Osteocyte (in vitro differentiated cells): Measurements from ENCODE around the gene CLEC2D. TPM values are rescaled to one million over a fixed set of nuclear protein-coding genes. Genes with fewer than 3 reads are reported as not detected.
A peak's percentile ranks its signal among the peaks of the same experiment; 100 is the strongest.
"Not testable (repeated sequence)": the region's sequence is repeated elsewhere in the genome, so short reads cannot be mapped to it uniquely, and the experiment has no call there.

ENCODE experiments used
- DNase-seq: peaks from one replicate; pipeline ENCODE4 v3.0.0; 2021; ENCODE audit warnings: mixed read lengths; ENCODE audit not compliant: unreplicated experiment; ENCODE audit errors: extremely low spot score
- H3K27ac Mint-ChIP-seq: one replicate; pipeline ENCODE4 v1.8.0; 2021; ENCODE audit warnings: mild to moderate bottlenecking, mixed read lengths; ENCODE audit not compliant: unreplicated experiment
- H3K27me3 Mint-ChIP-seq: one replicate; pipeline ENCODE4 v1.8.0; 2021; ENCODE audit warnings: mixed read lengths; ENCODE audit not compliant: unreplicated experiment
- H3K36me3 Mint-ChIP-seq: one replicate; pipeline ENCODE4 v1.8.0; 2021; ENCODE audit warnings: mixed read lengths; ENCODE audit not compliant: unreplicated experiment
- H3K4me1 Mint-ChIP-seq: one replicate; pipeline ENCODE4 v1.8.0; 2021; ENCODE audit warnings: mixed read lengths; ENCODE audit not compliant: unreplicated experiment
- H3K4me3 Mint-ChIP-seq: one replicate; pipeline ENCODE4 v1.8.0; 2021; ENCODE audit warnings: mild to moderate bottlenecking, moderate library complexity, mixed read lengths; ENCODE audit not compliant: unreplicated experiment
- H3K9me3 Mint-ChIP-seq: one replicate; pipeline ENCODE4 v1.8.0; 2021; ENCODE audit warnings: mixed read lengths; ENCODE audit not compliant: unreplicated experiment
- total RNA-seq: library from RNA; stranded (reverse); gene quantifications from 2 replicates; pipeline ENCODE4 v1.2.1, GENCODE V29; 2021
- TF ChIP-seq, protein P1 (sequence below): fragments of 200-600 bp; sonication (generic); IDR thresholded peaks from 2 replicates; pipeline ENCODE4 v1.5.0; 2021; ENCODE audit warnings: antibody characterized with exemption, mild to moderate bottlenecking, moderate library complexity

CLEC2D gene
- total RNA-seq, 1 donor from 2014 or later = 7.4 TPM

- H3K4me3 Mint-ChIP-seq = no peak overlapping the region
These were observed 540 bp upstream of the CLEC2D start for GRCh38 chr12:9669019-9669326.

GRCh38 chr12:9672340-9672739, 2.8 kb downstream of the CLEC2D start:
- not testable (repeated sequence) for H3K27me3 Mint-ChIP-seq, H3K27ac Mint-ChIP-seq, H3K4me3 Mint-ChIP-seq, DNase-seq, H3K9me3 Mint-ChIP-seq
- Mint-ChIP-seq H3K36me3 (peaks cover 15% of the 10 kb centered on the region), H3K4me1 (peaks cover 33% of the 10 kb centered on the region)

More at GRCh38 chr12:9669019-9669326, 540 bp upstream of the CLEC2D start:
- H3K36me3 Mint-ChIP-seq = peaks cover 11% of the 10 kb centered on the region
- DNase-seq = no peak
- no peak overlapping the region for H3K27ac Mint-ChIP-seq
- peaks cover 30% of the 10 kb centered on the region for H3K4me1 Mint-ChIP-seq
- TF ChIP-seq, protein P1, sequence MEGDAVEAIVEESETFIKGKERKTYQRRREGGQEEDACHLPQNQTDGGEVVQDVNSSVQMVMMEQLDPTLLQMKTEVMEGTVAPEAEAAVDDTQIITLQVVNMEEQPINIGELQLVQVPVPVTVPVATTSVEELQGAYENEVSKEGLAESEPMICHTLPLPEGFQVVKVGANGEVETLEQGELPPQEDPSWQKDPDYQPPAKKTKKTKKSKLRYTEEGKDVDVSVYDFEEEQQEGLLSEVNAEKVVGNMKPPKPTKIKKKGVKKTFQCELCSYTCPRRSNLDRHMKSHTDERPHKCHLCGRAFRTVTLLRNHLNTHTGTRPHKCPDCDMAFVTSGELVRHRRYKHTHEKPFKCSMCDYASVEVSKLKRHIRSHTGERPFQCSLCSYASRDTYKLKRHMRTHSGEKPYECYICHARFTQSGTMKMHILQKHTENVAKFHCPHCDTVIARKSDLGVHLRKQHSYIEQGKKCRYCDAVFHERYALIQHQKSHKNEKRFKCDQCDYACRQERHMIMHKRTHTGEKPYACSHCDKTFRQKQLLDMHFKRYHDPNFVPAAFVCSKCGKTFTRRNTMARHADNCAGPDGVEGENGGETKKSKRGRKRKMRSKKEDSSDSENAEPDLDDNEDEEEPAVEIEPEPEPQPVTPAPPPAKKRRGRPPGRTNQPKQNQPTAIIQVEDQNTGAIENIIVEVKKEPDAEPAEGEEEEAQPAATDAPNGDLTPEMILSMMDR = no peak
- no peaks in the 10 kb centered on the region for H3K27me3 Mint-ChIP-seq
- H3K9me3 Mint-ChIP-seq = no peaks in the 10 kb centered on the region

DNA sequence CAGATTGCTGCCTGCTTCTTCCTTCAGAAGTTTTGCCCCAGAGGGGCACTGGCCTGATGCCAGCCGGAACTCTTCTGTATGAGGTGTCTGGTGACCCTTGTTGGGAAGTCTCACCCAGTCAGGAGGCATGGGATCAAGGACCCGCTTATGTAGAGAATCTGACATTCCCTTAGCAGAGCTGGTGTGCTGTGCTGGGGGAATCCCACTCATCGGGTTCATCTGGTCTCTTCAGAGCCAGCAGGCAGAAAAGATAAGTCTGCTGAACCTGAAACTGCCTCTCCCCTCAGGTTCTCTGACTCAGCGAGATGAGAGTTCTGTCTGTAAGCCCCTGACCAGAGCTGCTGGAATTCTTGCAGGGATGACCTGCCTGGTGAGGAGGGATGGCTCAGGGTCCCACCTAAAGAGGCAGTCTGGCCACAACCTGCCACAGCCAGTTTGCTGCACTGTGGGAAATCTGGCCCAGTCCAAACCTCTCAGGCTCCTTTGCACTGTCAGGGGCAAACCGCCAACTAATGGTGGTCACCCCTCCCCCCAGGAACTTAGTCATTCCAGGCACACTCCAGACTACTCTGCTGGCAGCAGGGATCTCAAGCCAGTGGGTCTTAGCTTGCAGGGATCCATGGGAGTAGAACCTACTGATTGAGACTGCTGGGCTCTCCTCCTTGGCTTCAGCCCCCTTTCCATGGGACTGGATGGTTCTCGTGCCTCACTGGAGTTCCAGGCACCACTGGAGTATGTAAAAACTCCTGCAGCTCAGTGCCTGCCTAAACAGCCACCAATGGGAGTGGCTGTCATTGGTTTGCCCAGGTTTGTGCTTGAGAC, 4.1 kb downstream of the CLEC2D start:
- H3K4me3 Mint-ChIP-seq = no peak overlapping the region
- peaks cover 20% of the 10 kb centered on the region for H3K4me1 Mint-ChIP-seq
- no peak for DNase-seq
- peaks cover 7% of the 10 kb centered on the region for H3K9me3 Mint-ChIP-seq
- H3K27me3 Mint-ChIP-seq = no peaks in the 10 kb centered on the region
- peak overlapping the region; percentile 74 for H3K27ac Mint-ChIP-seq
- H3K36me3 Mint-ChIP-seq = peaks cover 15% of the 10 kb centered on the region
- TF ChIP-seq, protein P1 = no peak

DNA sequence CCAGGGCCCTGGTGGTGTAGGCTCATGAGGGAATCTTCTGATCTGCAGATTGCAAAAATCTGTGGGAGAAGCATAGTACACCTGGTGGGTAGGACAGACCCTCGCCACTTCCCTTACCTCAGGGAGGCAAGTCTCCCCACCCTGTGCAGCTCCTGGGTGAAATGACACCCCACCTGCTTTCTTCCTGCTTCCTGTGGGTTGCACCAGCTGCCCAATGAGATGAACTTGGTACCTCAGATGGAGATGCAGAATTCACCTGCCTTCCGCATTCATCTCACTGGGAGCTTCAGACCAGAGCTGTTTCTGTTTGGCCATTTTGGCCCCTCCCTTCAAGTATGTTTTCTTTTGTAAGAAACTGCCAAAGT, 4.7 kb downstream of the CLEC2D start:
- Mint-ChIP-seq H3K27me3 (no peaks in the 10 kb centered on the region), H3K36me3 (peaks cover 15% of the 10 kb centered on the region), H3K4me1 (peaks cover 17% of the 10 kb centered on the region), H3K4me3 (no peak overlapping the region), H3K27ac (no peak overlapping the region), H3K9me3 (peaks cover 7% of the 10 kb centered on the region)
- DNase-seq = no peak
- TF ChIP-seq, protein P1 = no peak

DNA sequence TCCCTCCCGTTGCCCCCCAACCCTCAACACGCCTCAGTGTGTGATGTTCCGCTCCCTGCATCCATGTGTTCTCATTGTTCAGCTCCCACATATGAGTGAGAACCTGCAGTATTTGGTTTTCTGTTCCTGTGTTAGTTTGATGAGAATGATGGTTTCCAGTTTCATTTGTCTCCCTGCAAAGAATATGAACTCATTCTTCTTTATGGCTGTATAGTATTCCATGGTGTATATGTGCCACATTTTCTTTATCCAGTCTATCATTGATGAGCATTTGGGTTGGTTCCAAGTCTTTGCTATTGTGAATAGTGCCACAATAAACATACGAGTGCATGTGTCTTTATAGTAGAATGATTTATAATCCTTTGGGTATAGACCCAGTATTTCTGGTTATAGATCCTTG, 13.0 kb downstream of the CLEC2D start:
- not testable (repeated sequence) for H3K4me3 Mint-ChIP-seq, DNase-seq, H3K4me1 Mint-ChIP-seq, H3K27me3 Mint-ChIP-seq, H3K27ac Mint-ChIP-seq
- Mint-ChIP-seq H3K36me3 (peaks cover 41% of the 10 kb centered on the region), H3K9me3 (peaks cover 14% of the 10 kb centered on the region)

DNA sequence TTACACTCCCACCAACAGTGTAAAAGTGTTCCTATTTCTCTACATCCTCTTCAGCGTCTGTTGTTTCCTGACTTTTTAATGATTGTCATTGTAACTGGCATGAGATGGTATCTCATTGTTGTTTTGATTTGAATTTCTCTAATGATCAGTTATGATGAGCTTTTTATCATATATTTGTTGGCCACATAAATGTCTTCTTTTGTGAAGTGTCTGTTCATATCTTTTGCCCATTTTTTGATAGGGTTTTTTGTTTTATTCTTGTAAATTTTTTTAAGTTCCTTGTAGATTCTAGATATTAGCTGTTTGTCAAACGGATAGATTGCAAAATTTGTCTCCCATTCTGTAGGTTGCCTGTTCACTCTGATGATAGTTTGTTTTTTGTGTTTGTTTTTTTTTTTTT, 13.4 kb downstream of the CLEC2D start:
- H3K27me3 Mint-ChIP-seq, H3K27ac Mint-ChIP-seq, DNase-seq, H3K4me1 Mint-ChIP-seq, H3K4me3 Mint-ChIP-seq: not testable (repeated sequence)
- H3K9me3 Mint-ChIP-seq = peaks cover 14% of the 10 kb centered on the region
- peaks cover 42% of the 10 kb centered on the region for H3K36me3 Mint-ChIP-seq

DNA sequence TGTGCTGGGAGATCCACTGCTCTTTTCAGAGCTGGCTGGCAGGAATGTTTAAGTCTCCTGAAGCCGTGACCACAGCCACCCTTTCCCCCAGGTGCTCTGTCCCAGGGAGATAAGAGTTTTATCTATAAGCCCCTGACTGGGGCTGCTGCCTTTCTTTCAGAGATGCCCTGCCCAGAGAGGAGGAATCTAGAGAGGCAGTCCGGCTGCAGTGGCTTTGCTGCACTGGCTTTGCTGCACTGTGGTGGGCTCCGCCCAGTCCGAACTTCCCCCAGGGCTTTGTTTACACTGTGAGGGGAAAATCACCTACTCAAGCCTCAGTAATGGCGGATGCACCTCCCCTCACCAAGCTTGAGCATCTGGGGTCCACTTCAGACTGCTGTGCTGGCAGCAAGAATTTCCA, 15.9 kb downstream of the CLEC2D start:
- DNase-seq, H3K4me1 Mint-ChIP-seq, H3K4me3 Mint-ChIP-seq, H3K27me3 Mint-ChIP-seq, H3K27ac Mint-ChIP-seq: not testable (repeated sequence)
- Mint-ChIP-seq H3K9me3 (peaks cover 20% of the 10 kb centered on the region), H3K36me3 (peaks cover 53% of the 10 kb centered on the region)
